HG02840 (cell line): Measurements from ENCODE around the gene ELL.
"Not testable (repeated sequence)": the region's sequence is repeated elsewhere in the genome, so short reads cannot be mapped to it uniquely, and the experiment has no call there.

Experiments used
- ATAC-seq: cut with Tn5 transposase; IDR thresholded peaks from one replicate; pipeline ENCODE4 v1.9.1; 2021; ENCODE audit warnings: mild to moderate bottlenecking, moderate library complexity, moderate number of reproducible peaks; ENCODE audit not compliant: unreplicated experiment, low FRiP score

Gene ELL

GRCh38 chr19:18414504-18415177 is 107.2 kb downstream of the ELL start:
- no peak for ATAC-seq

- no peak for ATAC-seq
These were observed 109.1 kb downstream of the ELL start for GRCh38 chr19:18412610-18413239.

GRCh38 chr19:18408053-18408476 is 113.8 kb downstream of the ELL start:
- ATAC-seq, result no peak

GRCh38 chr19:18406749-18407148 is 115.1 kb downstream of the ELL start:
- ATAC-seq, result no peak

- ATAC-seq, result not testable (repeated sequence)
These were observed 116.1 kb downstream of the ELL start for GRCh38 chr19:18405754-18406153.

- not testable (repeated sequence) for ATAC-seq
These were observed 119.2 kb downstream of the ELL start for GRCh38 chr19:18402455-18403248.

GRCh38 chr19:18401580-18402112 is 120.2 kb downstream of the ELL start:
- ATAC-seq, result no peak

- no peak for ATAC-seq
These were observed 122.9 kb downstream of the ELL start for GRCh38 chr19:18399008-18399407.

- ATAC-seq, result no peak
These were observed 124.3 kb downstream of the ELL start, which contains the start of gene LRRC25 for GRCh38 chr19:18397242-18398202. LRRC25 (minus strand) TSS chr19:18397622; CDS start chr19:18396963, 659 bp downstream.

GRCh38 chr19:18396471-18397241 is 125.2 kb downstream of the ELL start:
- ATAC-seq, result no peak

GRCh38 chr19:18393836-18394235 is 128.0 kb downstream of the ELL start:
- ATAC-seq, result no peak

GRCh38 chr19:18392926-18393325 is 128.9 kb downstream of the ELL start:
- ATAC-seq, result no peak
